HG02885 (cell line): ENCODE data around the gene DMXL2.
"Not testable (repeated sequence)": the region's sequence is repeated elsewhere in the genome, so short reads cannot be mapped to it uniquely, and the experiment has no call there.

Source experiments
- ATAC-seq: cut with Tn5 transposase; IDR thresholded peaks from one replicate; pipeline ENCODE4 v1.9.1; 2021; ENCODE audit warnings: mild to moderate bottlenecking; ENCODE audit not compliant: unreplicated experiment, poor library complexity

The DMXL2 gene

GRCh38 chr15:51497806-51498205 is 124.8 kb downstream of the DMXL2 start:
- no peak for ATAC-seq

- no peak for ATAC-seq
Measured at GRCh38 chr15:51496246-51496645, 126.3 kb downstream of the DMXL2 start.

- ATAC-seq, result no peak
Measured at GRCh38 chr15:51494411-51495314, 127.9 kb downstream of the DMXL2 start.

- ATAC-seq, result no peak
Measured at GRCh38 chr15:51493892-51494291, 128.7 kb downstream of the DMXL2 start.

- ATAC-seq, result no peak
Measured at GRCh38 chr15:51492528-51492927, 130.0 kb downstream of the DMXL2 start.

GRCh38 chr15:51491941-51492340 is 130.6 kb downstream of the DMXL2 start:
- ATAC-seq, result no peak

GRCh38 chr15:51484781-51485180 is 137.8 kb downstream of the DMXL2 start:
- ATAC-seq, result no peak

GRCh38 chr15:51483985-51484384 is 138.6 kb downstream of the DMXL2 start:
- no peak for ATAC-seq

- no peak for ATAC-seq
Measured at GRCh38 chr15:51483520-51483919, 139.1 kb downstream of the DMXL2 start.

GRCh38 chr15:51475736-51476135 is 146.8 kb downstream of the DMXL2 start:
- ATAC-seq, result no peak

- no peak for ATAC-seq
Measured at GRCh38 chr15:51470512-51470911, 152.1 kb downstream of the DMXL2 start.

- no peak for ATAC-seq
Measured at GRCh38 chr15:51460796-51461195, 161.8 kb downstream of the DMXL2 start.

GRCh38 chr15:51450001-51450400 is 172.6 kb downstream of the DMXL2 start:
- ATAC-seq, result no peak

- ATAC-seq, result no peak
Measured at GRCh38 chr15:51448622-51449399, 173.8 kb downstream of the DMXL2 start.

- ATAC-seq, result no peak
Measured at GRCh38 chr15:51447855-51448621, 174.5 kb downstream of the DMXL2 start.

GRCh38 chr15:51446029-51446744 is 176.4 kb downstream of the DMXL2 start:
- ATAC-seq, result not testable (repeated sequence)

- ATAC-seq, result no peak
Measured at GRCh38 chr15:51444807-51445206, 177.8 kb downstream of the DMXL2 start.

- no peak for ATAC-seq
Measured at GRCh38 chr15:51444112-51444511, 178.5 kb downstream of the DMXL2 start.

- ATAC-seq, result no peak
Measured at GRCh38 chr15:51443282-51443914, 179.2 kb downstream of the DMXL2 start.

- no peak for ATAC-seq
Measured at GRCh38 chr15:51438526-51438925, 184.0 kb downstream of the DMXL2 start.
